ENCODE measurements around the gene UBE2G2. TPM values are rescaled to one million over a fixed set of nuclear protein-coding genes. Genes with fewer than 3 reads are reported as not detected.

Gene UBE2G2
- total RNA-seq, 1 experiment from 2014 or later, result 121 TPM

DNA sequence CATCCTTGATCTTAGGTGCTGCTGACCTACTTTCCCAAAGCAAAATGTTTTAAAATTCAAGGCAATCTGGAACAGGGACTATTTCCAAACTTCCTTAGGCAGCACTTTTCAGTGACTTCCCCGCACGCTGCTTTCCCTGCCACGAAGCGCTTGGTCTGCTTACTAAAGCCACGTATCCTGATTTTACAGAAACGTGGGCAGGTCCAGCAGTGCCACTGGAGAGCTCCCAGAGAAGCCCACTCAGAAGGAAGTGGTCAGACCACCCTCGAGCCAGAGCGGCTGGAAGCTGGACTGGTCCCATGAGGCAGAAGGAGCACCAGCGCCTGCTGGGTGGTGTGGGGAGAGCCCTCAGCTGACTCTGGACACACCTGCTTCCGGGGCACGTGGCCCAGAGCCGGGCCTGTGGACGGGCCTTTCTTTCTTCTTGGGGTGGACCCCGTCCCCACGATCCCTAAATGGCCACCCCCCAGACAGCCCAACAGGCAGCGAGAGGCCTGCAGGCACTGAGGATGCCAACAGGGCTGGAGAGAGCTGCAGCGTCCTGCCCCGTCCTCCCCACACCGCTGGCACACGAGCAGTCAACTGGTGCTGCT is 48.7 kb upstream of the UBE2G2 start:
- WGBS (ENCODE audit: extremely low coverage, insufficient read length, low lambda C conversion rate), result no CpG with 5 or more reads among the region's 20 CpGs

More for the DNA sequence above, 48.7 kb upstream of the UBE2G2 start:
- Histone ChIP-seq H3K9me3 (ENCODE audit: control insufficient read depth, low read depth, low read length) (no peaks in the 10 kb centered on the region), H3K27ac (ENCODE audit: insufficient read length, low read depth, low read length) (no peak overlapping the region), H2BK5ac (ENCODE audit: insufficient read length, low read length) (no peak overlapping the region), H3K18ac (ENCODE audit: insufficient read length, low read depth, low read length) (no peak overlapping the region), H4K8ac (replicated peaks; ENCODE audit: insufficient read length, low read depth, low read length) (no peak overlapping the region), H2BK20ac (ENCODE audit: low read depth, low read length, poor library complexity, severe bottlenecking) (no peak overlapping the region), H3K27me3 (ENCODE audit: insufficient read depth, low read length) (no peaks in the 10 kb centered on the region), H2BK120ac (ENCODE audit: low read depth, low read length, poor library complexity, severe bottlenecking) (no peak overlapping the region), H3K9ac (ENCODE audit: extremely low read depth, insufficient read length, low read length) (no peak overlapping the region), H3K4me1 (ENCODE audit: insufficient read depth, low read length) (0 out of 2 replicates have a peak, but pooled peaks cover 1% of the 10 kb centered on the region), H3K79me1 (ENCODE audit: insufficient read depth, low read depth, low read length, poor library complexity, severe bottlenecking) (no peaks in the 10 kb centered on the region), H2AK5ac (ENCODE audit: insufficient read length, low read length) (no peak overlapping the region), H3K79me2 (ENCODE audit: insufficient read depth, low read length) (no peaks in the 10 kb centered on the region), H2AFZ (ENCODE audit: low read length) (no peak overlapping the region), H3K23me2 (ENCODE audit: insufficient read length, low read depth, low read length, poor library complexity, severe bottlenecking) (no peaks in the 10 kb centered on the region), H4K5ac (ENCODE audit: insufficient read length, low read depth, low read length) (no peak overlapping the region), H3K4me2 (ENCODE audit: insufficient read depth, insufficient read length, low read length) (no peak overlapping the region), H4K20me1 (ENCODE audit: control insufficient read depth, insufficient read depth, insufficient read length) (no peaks in the 10 kb centered on the region), H4K91ac (ENCODE audit: insufficient read length, low read depth, low read length) (no peak overlapping the region), H3K4ac (ENCODE audit: low read depth, low read length) (no peak overlapping the region), H2BK15ac (ENCODE audit: low read depth, low read length) (no peak overlapping the region), H3K14ac (ENCODE audit: insufficient read depth, low read length) (no peak overlapping the region), H3K56ac (ENCODE audit: insufficient read length, low read depth, low read length) (no peak overlapping the region), H3K23ac (ENCODE audit: insufficient read length, low read depth, low read length) (no peak overlapping the region), H3T11ph (ENCODE audit: low read length) (no peak overlapping the region), H2BK12ac (ENCODE audit: insufficient read length, low read depth, low read length) (no peak overlapping the region)
- H3K4me3 Mint-ChIP-seq, result no peak overlapping the region
- H3K4me1 Mint-ChIP-seq, result peaks cover 7 to 10% of the 10 kb centered on the region in 2 experiments
- H3K27ac Mint-ChIP-seq, result no peak overlapping the region
- H3K36me3 Mint-ChIP-seq (ENCODE audit: insufficient read depth in 1 of 3, low read depth in 3 of 3), result peaks cover 30 to 63% (median 54%) of the 10 kb centered on the region in 3 experiments; a peak in 6 of 7 replicates
- H3K27me3 Mint-ChIP-seq (ENCODE audit: low read depth), result no peaks in the 10 kb centered on the region
- DNase-seq, result no peak
- H3K9me3 Mint-ChIP-seq, result no peaks in the 10 kb centered on the region
- TF ChIP-seq, protein P1, sequence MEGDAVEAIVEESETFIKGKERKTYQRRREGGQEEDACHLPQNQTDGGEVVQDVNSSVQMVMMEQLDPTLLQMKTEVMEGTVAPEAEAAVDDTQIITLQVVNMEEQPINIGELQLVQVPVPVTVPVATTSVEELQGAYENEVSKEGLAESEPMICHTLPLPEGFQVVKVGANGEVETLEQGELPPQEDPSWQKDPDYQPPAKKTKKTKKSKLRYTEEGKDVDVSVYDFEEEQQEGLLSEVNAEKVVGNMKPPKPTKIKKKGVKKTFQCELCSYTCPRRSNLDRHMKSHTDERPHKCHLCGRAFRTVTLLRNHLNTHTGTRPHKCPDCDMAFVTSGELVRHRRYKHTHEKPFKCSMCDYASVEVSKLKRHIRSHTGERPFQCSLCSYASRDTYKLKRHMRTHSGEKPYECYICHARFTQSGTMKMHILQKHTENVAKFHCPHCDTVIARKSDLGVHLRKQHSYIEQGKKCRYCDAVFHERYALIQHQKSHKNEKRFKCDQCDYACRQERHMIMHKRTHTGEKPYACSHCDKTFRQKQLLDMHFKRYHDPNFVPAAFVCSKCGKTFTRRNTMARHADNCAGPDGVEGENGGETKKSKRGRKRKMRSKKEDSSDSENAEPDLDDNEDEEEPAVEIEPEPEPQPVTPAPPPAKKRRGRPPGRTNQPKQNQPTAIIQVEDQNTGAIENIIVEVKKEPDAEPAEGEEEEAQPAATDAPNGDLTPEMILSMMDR (conservative IDR thresholded peaks at IDR 0.05), result no peak

Measured in H9 (cell line).